Measurements from ENCODE around the gene STAMBP. TPM values are rescaled to one million over a fixed set of nuclear protein-coding genes. Genes with fewer than 3 reads are reported as not detected.

The STAMBP gene
- total RNA-seq, 2 donors from 2014 or later: 59.5 to 152 TPM

DNA sequence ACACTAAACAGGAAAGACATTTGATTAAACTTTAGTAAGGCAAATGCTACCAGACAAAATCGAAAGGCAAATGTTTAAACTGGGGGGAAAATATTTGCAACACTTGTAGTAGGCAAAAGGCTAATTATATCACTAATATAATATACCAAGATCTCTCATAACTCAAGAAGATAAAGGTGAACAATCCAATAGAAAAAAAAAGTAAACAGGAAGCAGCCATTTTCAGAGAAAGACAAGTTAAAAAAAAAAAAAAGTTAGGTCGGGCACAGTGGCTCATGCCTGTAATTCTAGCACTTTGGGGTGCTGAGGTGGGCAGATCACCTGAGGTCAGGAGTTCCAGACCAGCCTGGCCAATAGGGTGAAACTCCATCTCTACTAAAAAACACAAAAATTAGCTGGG lies 59.6 kb downstream of the STAMBP start:
- Mint-ChIP-seq H3K4me1 (peaks cover 18% of the 10 kb centered on the region), H3K9me3 (no peaks in the 10 kb centered on the region), H3K27me3 (peaks cover 3% of the 10 kb centered on the region), H3K36me3 (ENCODE audit: low read depth) (peaks cover 5% of the 10 kb centered on the region), H3K4me3 (no peak overlapping the region), H3K27ac (peak overlapping the region; percentile 22)
- no peak for ATAC-seq (replicated peaks)

- H3K9me3 Mint-ChIP-seq: no peaks in the 10 kb centered on the region
- peaks cover 19% of the 10 kb centered on the region for H3K4me1 Mint-ChIP-seq
- peaks cover 5% of the 10 kb centered on the region for H3K36me3 Mint-ChIP-seq (ENCODE audit: low read depth)
- no peak overlapping the region for H3K4me3 Mint-ChIP-seq
- H3K27me3 Mint-ChIP-seq: no peaks in the 10 kb centered on the region
- H3K27ac Mint-ChIP-seq: no peak overlapping the region
- ATAC-seq (replicated peaks): no peak
Observed at GRCh38 chr2:73889206-73889605, 60.4 kb downstream of the STAMBP start.

DNA sequence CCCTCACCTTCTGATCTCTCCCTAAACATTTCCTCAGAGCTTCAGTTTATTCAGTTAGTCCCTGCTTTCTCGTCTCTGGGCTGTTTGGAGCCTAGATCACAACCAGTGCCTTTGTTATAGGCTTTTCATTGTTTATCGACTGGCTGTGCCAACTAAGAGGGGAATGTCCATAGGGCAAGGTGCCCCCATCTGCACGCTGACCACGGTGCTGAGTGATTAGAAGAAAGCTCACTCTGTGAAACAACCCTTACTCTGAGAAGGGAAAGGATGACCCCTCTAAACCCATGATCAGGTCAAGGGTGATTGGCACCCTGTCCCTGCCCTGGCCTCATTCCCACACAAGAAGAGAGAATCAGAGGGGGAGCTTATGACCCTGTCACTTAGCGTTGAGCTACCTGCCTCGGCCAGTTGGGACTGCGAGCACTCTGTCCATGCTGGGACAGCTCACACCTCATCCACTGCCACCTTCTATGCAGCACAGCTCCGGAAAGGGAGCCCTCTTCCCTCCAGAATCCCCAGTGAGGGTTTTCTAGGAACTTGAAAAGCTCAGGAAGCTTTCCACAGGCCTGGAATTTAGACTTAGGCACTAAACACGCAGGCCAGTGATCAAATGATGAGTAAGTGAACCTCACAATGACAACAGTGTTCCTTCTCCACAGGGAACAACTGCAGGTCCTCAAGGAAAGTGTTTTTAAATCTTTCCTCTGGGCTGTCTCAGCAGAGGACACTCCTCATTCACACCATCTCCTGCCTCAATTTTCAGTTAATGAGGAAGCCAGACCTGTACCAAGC lies 61.7 kb downstream of the STAMBP start:
- Mint-ChIP-seq H3K36me3 (ENCODE audit: low read depth) (peaks cover 5% of the 10 kb centered on the region), H3K9me3 (no peaks in the 10 kb centered on the region), H3K4me1 (peaks cover 32% of the 10 kb centered on the region), H3K4me3 (no peak overlapping the region), H3K27me3 (no peaks in the 10 kb centered on the region), H3K27ac (no peak overlapping the region)
- no peak for ATAC-seq (replicated peaks)

- peaks cover 31% of the 10 kb centered on the region for H3K4me1 Mint-ChIP-seq
- no peak for ATAC-seq (replicated peaks)
- no peak overlapping the region for H3K4me3 Mint-ChIP-seq
- H3K36me3 Mint-ChIP-seq (ENCODE audit: low read depth): peaks cover 3% of the 10 kb centered on the region
- no peaks in the 10 kb centered on the region for H3K9me3 Mint-ChIP-seq
- H3K27me3 Mint-ChIP-seq: no peaks in the 10 kb centered on the region
- peak overlapping the region; percentile 47 for H3K27ac Mint-ChIP-seq
Observed at GRCh38 chr2:73891276-73891901, 62.6 kb downstream of the STAMBP start.

DNA sequence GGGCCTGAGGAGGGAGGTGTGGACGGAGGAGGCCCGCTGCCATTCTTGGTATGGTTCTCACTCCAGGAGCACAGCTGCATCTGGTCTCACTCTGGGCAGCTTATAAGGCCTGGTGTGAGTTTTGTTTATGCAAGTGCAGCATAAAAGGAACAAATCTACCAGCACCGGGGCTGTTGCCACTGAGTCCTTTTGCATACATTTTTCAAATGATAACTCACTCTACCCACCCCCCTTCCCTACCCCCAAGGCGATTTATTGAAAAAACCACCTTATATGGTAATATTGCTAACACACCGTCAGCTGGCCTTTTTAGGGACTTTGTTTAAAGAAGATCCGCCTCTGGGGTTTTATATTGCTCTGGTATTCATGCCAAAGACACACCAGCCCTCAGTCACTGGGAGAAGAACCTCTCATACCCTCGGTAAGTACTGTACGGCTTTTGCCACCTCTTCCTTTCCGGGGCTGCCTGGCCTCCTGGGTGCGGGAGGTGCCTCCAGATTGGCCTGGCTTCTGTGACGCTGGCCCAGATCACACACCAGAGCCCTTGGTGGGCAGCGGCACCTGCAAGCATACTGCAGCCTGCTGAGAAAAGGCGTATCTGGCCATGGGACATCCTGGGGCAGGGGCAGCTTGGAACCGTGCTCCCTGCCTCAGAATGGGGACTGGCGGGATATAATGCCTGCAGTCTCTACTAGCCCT lies 64.0 kb downstream of the STAMBP start, which contains the start of gene ACTG2:
Gene ACTG2 (plus strand): TSS at position 378 of the 699 bp plus-strand sequence. CDS start 8,304 bp downstream, outside the sequence.
- no peak for ATAC-seq (replicated peaks)
- Mint-ChIP-seq H3K36me3 (ENCODE audit: low read depth) (no peaks in the 10 kb centered on the region), H3K27ac (peak within 1 kb of the TSS; percentile 47), H3K27me3 (no peaks in the 10 kb centered on the region), H3K4me3 (no peak within 1 kb of the TSS), H3K9me3 (no peaks in the 10 kb centered on the region), H3K4me1 (peaks cover 21% of the 10 kb centered on the region)

GRCh38 chr2:73893764-73894474 lies 65.2 kb downstream of the STAMBP start:
- no peaks in the 10 kb centered on the region for H3K36me3 Mint-ChIP-seq (ENCODE audit: low read depth)

GRCh38 chr2:73894475-73894850 lies 65.7 kb downstream of the STAMBP start:
- Mint-ChIP-seq H3K36me3 (ENCODE audit: low read depth) (no peaks in the 10 kb centered on the region), H3K4me3 (no peak overlapping the region), H3K27me3 (no peaks in the 10 kb centered on the region), H3K27ac (peak overlapping the region; percentile 43), H3K9me3 (no peaks in the 10 kb centered on the region), H3K4me1 (peaks cover 21% of the 10 kb centered on the region)
- no peak for ATAC-seq (replicated peaks)

More at GRCh38 chr2:73893764-73894474, 65.2 kb downstream of the STAMBP start:
- no peaks in the 10 kb centered on the region for H3K27me3 Mint-ChIP-seq
- peaks cover 21% of the 10 kb centered on the region for H3K4me1 Mint-ChIP-seq
- H3K4me3 Mint-ChIP-seq: no peak overlapping the region
- ATAC-seq (replicated peaks): no peak
- H3K27ac Mint-ChIP-seq: peak overlapping the region; percentile 43
- no peaks in the 10 kb centered on the region for H3K9me3 Mint-ChIP-seq

DNA sequence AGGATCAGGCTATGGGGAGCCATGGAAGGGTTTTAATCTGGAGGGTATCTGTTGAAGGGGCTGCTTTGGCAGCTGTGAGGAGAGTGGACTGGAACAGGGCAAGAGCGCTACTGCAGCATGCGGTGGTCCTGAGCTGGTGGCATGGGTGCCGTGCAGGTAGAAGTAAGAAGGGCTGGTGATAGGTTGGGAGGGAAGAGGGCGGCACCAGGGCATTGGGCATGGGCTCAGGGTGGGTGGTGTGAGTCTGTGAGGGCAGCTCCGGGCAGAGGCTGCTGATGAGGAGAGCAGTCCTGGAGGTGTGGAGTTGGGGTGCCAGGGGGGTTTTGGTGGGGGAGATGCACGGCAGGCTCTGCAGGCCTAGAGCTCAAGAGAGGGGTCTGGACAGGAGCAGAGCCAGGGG lies 66.1 kb downstream of the STAMBP start:
- H3K27ac Mint-ChIP-seq: peak overlapping the region; percentile 43
- H3K36me3 Mint-ChIP-seq (ENCODE audit: low read depth): no peaks in the 10 kb centered on the region
- no peaks in the 10 kb centered on the region for H3K27me3 Mint-ChIP-seq
- H3K4me1 Mint-ChIP-seq: peaks cover 21% of the 10 kb centered on the region
- ATAC-seq (replicated peaks): no peak
- no peaks in the 10 kb centered on the region for H3K9me3 Mint-ChIP-seq
- peak overlapping the region; percentile 54 for H3K4me3 Mint-ChIP-seq

DNA sequence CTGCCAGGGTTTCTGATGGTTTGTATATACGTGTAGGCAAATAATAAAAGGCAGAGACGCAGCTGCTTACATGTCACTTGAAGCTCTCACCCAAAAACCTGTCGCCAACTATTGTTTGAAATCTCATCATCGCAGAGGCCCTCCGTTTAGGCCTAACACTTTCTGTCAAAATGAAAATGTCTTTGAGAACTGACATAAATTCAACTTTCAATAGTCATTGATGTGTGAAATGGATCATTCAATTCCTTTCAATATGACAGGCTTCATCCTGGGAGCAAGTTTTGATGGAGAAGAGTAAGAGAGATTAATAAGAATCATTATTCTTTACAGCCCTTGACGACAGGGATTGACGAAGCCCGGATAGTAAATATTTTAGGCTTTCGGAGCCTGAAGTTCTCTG lies 66.7 kb downstream of the STAMBP start:
- Mint-ChIP-seq H3K9me3 (no peaks in the 10 kb centered on the region), H3K27me3 (no peaks in the 10 kb centered on the region), H3K4me3 (peak overlapping the region; percentile 54), H3K36me3 (ENCODE audit: low read depth) (no peaks in the 10 kb centered on the region), H3K27ac (peak overlapping the region; percentile 43), H3K4me1 (peaks cover 21% of the 10 kb centered on the region)
- peak; percentile 22 for ATAC-seq (replicated peaks)

DNA sequence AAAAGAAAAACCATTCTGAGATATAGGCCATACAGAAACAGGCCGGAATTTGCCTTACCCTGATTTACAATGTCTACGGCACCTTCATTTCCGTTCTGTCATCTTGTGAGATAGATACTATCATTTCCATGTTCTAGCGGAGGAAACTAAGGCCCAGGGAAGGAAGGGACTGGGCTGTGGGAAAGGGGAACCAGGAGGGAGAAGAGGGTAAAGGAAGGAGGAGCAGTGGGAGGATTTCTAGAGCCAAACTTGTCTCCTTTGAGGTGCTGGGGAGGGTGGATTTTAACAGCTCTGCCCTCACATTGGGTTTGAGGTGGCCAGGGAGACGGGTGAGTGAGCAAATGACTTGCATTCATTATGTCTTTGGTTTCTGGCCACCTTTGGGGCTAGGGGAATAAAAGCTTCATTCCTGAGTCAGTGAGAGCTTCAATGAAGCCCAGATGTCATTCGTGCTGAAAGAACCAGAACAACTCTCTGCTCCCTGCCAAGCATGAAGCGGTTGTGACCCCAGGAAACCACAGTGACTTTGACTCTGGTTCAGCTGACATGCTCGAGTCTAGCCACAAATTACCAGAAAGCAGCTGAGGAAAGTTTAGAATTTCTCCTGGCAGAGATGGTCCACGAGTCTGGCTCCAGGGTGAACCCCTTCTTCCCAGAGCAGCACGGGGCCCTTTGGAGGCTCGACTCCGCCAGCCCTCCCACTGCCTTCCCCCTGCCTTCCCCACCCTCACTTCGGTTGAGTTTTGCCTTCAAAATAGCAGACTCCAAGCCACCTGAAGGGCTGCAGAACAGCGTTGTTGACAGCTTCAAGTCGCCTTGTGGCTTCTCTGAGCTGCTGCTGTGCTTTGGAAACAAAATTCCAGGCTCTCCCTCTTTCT lies 67.8 kb downstream of the STAMBP start:
- H3K4me3 Mint-ChIP-seq: peak overlapping the region; percentile 54

GRCh38 chr2:73897240-73897583 lies 68.5 kb downstream of the STAMBP start:
- peak overlapping the region; percentile 54 for H3K4me3 Mint-ChIP-seq
- H3K36me3 Mint-ChIP-seq (ENCODE audit: low read depth): no peaks in the 10 kb centered on the region
- no peaks in the 10 kb centered on the region for H3K9me3 Mint-ChIP-seq
- H3K4me1 Mint-ChIP-seq: peaks cover 21% of the 10 kb centered on the region
- H3K27ac Mint-ChIP-seq: peak overlapping the region; percentile 74
- peaks cover under 1% of the 10 kb centered on the region for H3K27me3 Mint-ChIP-seq
- no peak for ATAC-seq (replicated peaks)

More for the DNA sequence above, 67.8 kb downstream of the STAMBP start:
- Mint-ChIP-seq H3K9me3 (no peaks in the 10 kb centered on the region), H3K27ac (peak overlapping the region; percentile 74), H3K27me3 (no peaks in the 10 kb centered on the region), H3K36me3 (ENCODE audit: low read depth) (no peaks in the 10 kb centered on the region), H3K4me1 (peaks cover 21% of the 10 kb centered on the region)
- ATAC-seq (replicated peaks): peak; percentile 95

DNA sequence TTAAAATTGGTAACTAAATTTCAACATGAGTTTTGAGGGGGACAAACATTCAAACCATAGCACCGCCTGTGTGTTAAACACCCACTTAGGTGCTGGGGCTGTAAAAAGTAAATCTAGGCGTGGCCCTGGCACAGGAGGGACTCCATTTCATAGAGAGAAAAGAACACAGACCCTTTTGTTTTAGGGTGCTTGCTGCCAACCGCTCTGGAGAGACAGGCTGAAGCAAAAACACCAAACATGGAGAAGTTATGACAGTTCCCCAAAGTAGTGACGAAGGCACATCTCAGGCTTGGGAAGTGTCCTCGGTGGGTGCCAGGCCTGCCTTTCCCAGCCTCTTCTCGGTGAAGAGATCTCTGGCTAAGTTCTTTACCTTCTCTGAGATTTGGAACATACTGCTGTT lies 69.2 kb downstream of the STAMBP start:
- ATAC-seq (replicated peaks): no peak
- H3K27ac Mint-ChIP-seq: no peak overlapping the region
- no peaks in the 10 kb centered on the region for H3K36me3 Mint-ChIP-seq (ENCODE audit: low read depth)
- no peak overlapping the region for H3K4me3 Mint-ChIP-seq
- H3K27me3 Mint-ChIP-seq: peaks cover 5% of the 10 kb centered on the region
- peaks cover 21% of the 10 kb centered on the region for H3K4me1 Mint-ChIP-seq
- no peaks in the 10 kb centered on the region for H3K9me3 Mint-ChIP-seq

DNA sequence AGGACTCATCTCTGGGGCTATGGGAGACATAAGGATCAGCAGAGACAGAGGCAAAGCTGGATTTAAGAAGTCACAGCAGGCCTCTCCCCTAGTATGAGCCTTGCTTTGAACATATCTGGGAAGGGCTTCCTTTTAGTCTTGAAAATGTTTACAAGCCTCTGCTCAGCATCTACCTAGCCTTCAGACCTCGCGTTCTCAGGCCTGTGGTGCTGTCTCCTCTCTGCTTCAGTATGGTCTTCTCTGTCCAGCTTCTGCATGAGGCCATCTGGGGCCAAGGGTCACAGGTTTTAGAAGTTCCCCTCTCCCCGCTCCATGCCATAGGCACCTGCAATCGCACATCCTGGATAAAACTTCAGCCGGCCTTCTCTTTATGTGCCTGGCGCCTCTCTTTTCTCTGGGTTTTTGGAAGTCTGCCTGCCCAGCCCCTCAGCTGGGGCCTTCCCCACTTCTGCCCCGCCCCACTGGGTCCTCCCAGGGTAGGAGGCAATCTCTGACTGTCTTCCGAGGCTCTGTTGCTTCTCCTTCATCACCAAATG lies 71.1 kb downstream of the STAMBP start:
- Mint-ChIP-seq H3K9me3 (no peaks in the 10 kb centered on the region), H3K4me1 (peaks cover 13% of the 10 kb centered on the region), H3K36me3 (ENCODE audit: low read depth) (no peaks in the 10 kb centered on the region), H3K4me3 (no peak overlapping the region), H3K27ac (no peak overlapping the region), H3K27me3 (peaks cover 5% of the 10 kb centered on the region)
- ATAC-seq (replicated peaks): no peak
